HG02885 (cell line): Measurements from ENCODE around the gene THBS3.
"Not testable (repeated sequence)": the region's sequence is repeated elsewhere in the genome, so short reads cannot be mapped to it uniquely, and the experiment has no call there.

Source experiments
- ATAC-seq: cut with Tn5 transposase; IDR thresholded peaks from one replicate; pipeline ENCODE4 v1.9.1; 2021; ENCODE audit warnings: mild to moderate bottlenecking; ENCODE audit not compliant: unreplicated experiment, poor library complexity

Gene THBS3

DNA sequence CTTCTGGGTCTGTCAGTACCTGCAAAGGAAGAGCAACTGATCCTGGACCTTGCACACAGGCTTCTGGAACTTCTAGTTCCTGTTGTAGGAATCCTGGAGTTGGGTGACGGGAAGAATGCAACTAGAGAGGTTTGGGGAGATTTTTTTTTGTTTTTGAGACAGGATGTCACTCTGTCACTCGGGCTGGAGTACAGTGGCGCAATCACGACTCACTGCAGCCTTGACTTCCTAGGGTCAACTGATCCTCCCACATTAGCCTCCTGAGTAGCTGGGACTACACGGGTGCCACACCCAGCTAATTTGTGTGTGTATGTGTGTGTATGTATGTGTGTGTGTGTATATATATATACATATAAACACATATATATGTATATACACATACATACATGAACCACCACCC lies 28.8 kb upstream of the THBS3 start:
- no peak for ATAC-seq

DNA sequence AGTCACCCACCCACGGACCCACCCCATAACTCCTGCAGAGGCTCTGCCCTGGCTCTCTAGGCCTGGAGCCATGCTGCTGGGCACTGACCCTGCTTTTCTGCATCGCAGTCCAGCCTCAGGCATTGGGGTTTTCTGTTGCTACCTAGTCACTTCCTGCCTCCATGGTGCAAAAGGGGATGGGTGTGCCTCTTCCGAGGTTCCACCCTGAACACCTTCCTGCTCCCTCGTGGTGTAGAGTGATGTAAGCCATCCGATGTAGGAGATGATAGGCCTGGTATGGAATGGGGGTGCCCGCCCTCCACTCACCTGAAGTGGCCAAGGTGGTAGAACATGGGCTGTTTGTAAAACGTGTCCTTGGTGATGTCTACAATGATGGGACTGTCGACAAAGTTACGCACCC lies 27.7 kb upstream of the THBS3 start:
- not testable (repeated sequence) for ATAC-seq

DNA sequence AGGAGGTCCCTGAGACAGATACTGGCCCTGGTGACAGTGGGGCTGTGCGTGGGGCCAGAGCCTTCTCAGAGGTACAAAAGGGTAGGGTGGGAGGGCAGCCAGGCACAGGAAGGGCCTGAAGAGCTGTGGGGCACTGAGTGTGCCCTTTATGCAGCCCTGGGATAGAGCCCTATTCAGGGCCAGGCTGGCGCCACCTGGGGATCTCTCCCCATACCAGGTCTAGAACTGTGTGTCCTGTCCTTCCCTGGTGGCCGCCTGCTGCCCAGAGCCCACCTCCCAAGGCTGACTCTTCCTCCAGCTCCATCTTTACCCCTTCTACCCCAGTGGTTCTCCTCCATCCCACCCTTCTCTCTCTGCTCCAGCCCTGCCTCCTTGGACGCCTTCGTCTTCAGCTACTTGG lies 25.8 kb upstream of the THBS3 start:
- not testable (repeated sequence) for ATAC-seq

DNA sequence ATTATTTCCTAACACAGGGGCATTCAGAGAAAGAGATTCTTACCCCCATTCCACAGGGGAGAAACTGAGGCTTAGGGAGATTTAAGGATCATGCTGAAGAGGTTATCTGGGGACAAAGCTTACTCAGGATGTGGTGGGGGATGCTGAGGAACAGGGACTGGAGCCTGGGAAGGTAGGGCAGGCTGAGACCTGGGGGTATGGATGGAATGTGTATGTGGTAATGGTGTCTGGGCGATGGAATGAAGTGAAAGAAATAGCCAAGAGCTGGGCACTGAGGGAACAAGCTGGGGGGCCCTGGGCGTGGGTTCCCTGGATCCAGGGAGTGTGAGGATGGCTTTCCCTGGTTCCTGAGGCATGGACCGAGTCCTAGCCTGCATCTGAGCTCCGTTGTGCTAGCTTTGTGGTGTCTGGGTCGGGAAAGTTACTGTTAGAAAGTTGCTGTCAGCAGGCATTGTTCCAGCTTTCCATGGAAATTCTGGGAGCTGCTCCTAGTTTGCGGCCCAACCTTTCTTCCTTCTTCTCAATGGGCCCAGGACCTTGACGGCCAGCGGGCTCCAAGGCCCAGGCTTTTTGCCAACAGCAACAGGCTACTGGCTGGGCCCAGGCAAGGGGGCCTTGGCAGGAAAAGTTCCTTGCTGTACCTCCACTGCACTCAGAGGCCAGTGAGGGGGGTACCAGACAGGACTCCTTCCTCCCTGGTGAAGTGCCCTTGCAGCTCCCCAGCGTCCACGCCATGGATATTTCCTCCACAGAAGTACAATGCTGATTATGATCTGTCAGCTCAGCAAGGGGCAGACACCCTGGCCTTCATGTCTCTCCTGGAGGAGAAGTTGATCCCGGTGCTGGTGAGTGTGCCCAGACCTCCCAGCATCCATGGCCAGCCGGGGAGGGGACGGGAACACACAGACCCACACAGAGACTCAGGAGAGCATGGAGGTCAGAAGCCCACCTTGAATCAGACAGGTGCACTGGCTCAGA lies 24.6 kb upstream of the THBS3 start:
- not testable (repeated sequence) for ATAC-seq

DNA sequence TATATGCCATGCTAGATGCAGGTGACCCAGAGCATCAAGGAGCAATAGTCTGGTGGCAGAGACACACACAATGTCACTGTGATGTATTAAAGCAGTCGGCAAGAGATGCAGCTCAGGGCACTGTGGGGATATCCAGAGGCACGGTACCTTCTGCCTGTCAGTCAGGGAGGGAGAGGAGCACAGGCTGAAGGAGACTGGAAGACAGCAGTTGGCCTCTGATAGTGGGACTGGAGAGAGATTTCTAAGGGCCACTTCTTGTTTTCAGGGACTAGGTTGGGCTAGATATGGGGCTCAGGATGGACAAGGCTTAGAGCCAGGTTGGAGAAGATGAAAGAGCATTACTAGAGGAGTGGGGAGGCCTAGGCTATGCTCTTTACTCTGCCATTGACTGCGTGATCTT lies 23.6 kb upstream of the THBS3 start:
- ATAC-seq = not testable (repeated sequence)

DNA sequence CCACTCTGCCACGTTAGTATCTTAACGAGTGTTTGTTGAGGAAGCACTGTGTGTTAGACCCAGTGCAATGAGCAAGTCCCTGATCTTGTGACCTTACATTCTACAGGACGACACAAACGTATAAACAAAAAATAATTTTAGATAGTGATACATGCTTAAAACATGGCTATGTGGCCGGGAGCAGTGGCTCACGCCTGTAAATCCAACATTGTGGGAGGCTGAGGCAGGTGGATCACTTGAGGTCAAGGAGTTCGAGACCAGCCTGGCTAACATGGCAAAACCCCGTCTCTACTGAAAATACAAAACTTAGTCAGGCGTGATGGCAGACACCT lies 20.4 kb upstream of the THBS3 start:
- no peak for ATAC-seq

DNA sequence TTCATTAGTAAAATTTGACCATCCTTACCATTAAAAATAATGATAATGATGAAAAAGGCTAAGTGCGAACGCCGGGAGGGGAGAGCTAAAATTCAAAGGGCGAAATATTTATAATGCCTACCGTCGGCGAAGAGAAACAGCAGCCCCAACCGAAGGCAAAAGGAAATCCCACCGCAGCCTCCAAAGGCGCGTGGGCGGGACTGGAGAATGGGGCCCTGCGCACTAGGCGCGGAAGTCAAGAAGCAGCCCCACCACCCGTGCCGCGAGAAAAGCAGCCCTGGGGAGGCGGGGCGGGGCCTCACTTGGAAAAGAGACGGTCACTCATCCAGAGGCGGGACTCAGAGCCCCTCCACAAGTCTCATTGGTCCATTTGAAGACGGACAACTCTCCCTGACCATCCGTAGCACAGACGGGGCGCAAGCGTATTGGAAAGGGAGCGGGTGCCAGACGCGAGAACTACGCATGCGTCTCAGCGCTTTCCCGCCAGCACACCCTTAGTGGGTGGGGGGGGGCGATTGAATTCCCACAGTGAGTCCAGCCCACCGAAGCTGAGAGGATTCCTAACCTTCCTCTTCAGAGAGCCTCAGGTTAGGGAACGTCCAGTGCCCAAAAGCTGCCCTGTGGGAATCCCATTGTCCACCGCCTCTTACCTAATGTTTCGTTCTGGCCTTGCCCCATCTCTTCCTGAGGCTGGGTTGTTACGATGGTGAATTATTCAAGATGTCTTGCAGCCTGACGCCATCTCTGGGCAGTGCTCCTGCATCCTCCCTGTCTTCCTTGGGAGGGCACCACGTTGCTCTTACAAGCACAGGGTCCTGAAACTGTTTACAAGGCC lies 19.8 kb upstream of the THBS3 start:
- peak; percentile 91 for ATAC-seq

DNA sequence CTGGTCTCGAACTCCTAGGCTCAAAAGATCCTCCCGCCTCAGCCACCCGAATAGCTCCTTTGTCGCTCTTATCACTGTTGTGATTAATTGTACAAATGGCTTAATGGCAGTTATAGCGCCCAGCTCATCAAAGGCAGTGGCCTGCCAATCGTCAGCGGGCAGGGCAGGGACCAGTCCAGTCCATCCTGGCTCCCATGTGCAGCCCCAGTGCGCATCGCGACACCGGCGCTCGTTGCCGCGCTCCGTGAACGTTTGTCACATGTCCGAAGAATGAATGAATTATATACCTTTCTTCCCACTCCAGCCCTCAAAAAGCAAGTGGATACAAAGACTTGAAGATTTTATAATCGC lies 19.2 kb upstream of the THBS3 start:
- ATAC-seq = no peak

DNA sequence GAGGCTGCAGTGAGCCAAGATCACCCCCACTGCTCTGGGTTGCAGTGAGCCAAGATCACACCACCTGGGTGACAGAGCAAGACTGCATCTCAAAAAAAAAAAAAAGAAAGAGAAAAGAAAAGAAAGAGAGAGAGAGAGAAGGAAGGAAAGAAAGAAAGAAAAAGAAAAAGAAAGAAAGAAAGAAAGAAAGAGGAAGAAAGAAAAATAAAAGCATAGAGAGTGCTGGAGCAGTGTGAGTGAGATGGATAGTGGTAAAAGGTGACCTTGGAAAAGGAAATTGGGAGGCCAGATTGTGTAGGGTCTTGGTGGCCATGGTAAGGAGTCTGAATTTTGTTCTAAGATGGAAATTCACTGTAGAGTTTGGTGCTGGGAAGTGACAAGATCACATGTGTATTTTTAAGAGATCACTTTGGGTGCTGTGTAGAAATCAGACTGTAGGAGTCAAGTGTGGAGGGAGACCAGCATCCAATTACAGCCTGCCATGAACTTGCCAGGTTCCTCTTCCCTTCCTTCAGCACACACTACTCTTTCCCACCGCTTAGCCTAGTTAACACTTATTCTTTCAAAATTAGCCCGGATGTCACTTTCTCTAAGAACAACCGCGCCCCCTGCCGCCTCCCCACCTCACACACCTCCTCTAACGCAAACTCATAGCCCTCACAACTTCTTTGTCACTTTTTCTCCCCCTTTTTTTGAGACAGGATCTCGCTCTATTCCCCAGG lies 18.7 kb upstream of the THBS3 start:
- peak; percentile 29 for ATAC-seq

DNA sequence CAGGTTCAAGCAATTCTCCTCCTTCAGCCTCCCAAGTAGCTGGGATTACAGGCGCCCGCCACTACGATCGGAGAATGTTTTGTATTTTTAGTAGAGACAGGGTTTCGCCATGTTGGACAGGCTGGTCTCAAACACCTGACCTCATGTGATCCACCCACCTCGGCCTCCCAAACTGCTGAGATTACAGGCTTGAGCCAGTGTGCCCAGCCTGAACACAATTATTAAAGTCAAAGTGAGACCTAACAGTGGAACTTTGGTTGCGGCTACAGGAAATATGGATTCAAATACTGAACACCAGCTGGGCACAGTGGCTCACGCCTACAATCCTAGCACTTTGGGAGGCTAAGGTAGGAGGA lies 17.7 kb upstream of the THBS3 start:
- not testable (repeated sequence) for ATAC-seq

DNA sequence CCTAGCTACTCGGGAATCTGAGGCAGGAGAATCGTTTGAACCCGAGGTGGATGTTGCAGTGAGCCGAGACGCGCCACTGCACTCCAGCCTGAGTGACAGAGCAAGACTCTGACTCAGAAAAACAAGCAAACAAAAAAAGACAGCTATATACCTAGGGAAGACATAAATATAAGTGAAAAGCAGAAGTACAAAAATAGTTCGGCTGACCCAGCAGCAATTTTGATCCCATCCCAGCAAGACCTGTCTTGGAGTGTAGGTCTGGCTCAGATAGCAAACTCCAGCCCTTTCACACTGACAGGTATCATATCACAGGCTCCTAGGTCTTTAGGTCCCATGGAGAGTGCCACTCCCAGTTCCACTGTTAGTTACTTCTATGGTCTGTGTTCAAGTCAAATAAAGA lies 15.3 kb upstream of the THBS3 start:
- ATAC-seq = no peak

DNA sequence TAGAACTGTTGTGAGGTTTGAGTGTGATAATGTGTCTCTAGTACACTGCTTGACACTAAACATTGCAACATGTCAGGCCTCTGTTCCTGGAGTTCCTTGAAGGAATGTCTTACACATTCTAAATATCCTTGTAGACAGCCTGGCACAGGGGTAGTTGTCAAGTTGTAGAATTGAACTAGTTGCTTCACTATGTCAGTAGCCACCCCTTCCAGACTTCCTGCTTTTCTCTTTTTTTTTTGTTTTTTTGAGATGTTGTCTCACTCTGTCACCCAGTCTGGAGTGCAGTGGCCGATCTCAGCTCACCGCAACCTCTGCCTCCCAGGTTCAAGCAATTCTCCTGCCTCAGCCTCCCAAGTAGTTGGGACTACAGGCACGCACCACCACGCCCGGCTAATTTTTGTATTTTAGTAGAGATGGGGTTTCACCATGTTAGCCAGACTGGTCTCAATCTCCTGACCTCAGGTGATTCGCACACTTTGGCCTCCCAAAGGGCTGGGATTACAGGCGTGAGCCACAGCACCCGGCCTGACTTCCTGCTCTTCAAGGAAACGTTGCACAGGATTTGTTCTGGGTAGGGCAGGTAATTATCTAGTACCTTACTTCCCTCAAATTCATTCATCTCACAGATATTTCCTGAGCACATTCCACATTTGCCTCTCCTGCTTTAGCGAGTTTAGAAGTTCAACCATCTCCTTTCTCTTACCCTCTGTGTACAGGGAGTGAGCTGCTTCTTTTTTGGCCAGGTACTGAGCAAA lies 12.7 kb upstream of the THBS3 start:
- ATAC-seq = not testable (repeated sequence)

DNA sequence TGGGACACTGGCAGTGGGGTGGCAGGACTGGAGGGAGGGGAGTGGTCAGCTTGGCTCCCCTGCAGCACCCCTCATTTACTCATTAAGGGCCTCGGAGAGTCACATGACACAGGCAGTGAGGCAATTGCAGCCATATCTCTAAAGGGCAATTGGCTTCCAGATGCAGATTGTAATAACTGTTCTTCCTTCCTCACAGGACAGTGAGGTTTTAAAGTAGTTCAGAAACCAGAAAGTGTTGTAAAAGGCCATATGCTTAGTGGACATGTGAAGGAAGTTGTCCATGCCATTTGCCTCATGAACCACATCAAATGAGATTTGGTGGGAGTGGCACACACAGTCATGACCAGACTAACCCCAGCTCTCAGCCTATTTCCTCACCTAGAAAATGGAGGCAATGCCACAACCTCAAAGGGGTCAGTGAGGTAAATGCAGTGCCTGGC lies 11.9 kb upstream of the THBS3 start:
- no peak for ATAC-seq

DNA sequence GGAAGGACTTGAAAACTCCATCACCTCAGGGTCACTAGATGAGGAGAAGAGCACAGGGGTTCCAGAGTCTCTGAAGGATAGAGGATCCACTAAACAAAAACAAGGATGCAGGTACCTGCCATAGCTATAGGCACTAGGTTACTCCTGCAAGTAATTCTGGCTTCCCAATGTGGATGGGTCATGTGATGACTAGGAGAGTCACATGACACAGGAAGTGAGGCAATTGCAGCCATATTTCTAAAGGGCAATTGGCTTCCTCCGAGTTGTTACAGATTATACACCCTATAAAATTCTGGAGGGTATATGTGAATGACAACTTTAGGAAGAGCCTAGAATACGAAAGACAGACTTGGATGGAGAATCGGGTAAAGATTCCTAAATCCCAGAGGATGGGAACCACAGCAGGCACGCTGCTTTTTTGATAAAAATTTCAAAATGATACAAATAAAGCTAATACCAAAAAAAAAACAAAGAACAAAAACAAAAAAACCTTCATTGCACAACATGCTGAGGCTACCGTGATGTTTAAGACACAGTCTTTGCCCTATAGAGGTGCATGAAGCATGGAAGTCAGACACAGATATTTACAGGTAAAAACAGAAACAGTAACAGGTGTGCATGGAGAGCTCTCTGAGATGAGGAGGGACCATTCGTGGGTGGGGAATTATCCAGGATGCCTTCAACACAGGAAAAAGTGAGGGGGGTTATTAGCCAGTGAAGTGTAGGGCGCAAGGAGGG lies 11.3 kb upstream of the THBS3 start:
- ATAC-seq = no peak

DNA sequence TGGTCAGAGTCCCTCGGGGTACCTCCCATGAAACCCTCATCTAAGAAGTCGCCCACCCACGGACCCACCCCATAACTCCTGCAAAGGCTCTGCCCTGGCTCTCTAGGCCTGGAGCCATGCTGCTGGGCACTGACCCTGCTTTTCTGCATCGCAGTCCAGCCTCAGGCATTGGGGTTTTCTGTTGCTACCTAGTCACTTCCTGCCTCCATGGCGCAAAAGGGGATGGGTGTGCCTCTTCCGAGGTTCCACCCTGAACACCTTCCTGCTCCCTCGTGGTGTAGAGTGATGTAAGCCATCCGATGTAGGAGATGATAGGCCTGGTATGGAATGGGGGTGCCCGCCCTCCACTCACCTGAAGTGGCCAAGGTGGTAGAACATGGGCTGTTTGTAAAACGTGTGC lies 7.0 kb upstream of the THBS3 start:
- not testable (repeated sequence) for ATAC-seq

DNA sequence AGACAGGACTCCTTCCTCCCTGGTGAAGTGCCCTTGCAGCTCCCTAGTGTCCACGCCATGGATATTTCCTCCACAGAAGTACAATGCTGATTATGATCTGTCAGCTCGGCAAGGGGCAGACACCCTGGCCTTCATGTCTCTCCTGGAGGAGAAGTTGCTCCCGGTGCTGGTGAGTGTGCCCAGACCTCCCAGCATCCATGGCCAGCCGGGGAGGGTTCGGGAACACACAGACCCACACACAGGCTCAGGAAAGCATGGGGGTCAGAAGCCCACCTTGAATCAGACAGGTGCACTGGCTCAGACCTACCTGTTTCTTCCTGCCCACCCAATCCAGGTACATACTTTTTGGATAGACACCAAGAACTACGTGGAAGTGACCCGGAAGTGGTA lies 4.3 kb upstream of the THBS3 start:
- ATAC-seq = not testable (repeated sequence)

DNA sequence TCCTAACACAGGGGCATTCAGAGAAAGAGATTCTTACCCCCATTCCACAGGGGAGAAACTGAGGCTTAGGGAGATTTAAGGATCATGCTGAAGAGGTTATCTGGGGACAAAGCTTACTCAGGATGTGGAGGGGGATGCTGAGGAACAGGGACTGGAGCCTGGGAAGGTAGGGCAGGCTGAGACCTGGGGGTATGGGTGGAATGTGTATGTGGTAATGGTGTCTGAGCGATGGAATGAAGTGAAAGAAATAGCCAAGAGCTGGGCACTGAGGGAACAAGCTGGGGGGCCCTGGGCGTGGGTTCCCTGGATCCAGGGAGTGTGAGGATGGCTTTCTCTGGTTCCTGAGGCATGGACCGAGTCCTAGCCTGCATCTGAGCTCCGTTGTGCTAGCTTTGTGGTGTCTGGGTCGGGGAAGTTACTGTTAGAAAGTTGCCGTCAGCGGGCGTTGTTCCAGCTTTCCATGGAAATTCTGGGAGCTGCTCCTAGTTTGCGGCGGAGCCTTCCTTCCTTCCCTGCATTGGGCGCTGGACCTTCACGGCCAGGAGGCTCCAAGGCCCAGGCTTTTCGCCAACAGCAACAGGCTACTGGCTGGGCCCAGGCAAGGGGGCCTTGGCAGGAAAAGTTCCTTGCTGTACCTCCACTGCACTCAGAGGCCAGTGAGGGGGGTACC lies 3.8 kb upstream of the THBS3 start:
- not testable (repeated sequence) for ATAC-seq

DNA sequence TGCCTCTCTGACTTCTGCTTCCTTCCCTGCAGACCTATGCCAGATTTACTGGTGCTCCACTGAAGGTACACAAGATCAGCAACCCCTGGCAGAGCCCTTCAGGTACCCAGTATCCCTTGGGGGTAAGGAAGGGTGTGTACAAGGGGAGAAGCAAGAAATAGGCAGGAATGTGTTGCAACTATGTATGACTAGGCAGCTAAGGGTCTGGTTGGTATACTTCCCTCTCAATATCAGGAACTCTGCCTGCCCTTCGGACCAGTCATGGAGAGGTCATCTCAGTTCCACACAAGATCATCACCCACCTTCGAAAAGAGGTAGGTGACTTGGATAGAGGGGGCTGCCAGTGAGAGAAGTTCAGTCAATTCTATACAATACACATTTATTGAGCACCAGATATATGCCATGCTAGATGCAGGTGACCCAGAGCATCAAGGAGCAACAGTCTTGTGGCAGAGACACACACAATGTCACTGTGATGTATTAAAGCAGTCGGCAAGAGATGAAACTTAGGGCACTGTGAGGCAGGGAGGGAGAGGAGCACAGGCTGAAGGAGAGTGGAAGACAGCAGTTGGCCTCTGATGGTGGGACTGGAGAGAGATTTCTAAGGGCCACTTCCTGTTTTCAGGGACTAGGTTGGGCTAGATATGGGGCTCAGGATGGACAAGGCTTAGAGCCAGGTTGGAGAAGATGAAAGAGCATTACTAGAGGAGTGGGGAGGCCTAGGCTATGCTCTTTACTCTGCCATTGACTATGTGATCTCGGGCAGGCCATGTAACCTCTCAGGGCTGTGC lies 2.8 kb upstream of the THBS3 start:
- no peak for ATAC-seq
